ENCODE measurements around the gene POGLUT3.

Gene POGLUT3

DNA sequence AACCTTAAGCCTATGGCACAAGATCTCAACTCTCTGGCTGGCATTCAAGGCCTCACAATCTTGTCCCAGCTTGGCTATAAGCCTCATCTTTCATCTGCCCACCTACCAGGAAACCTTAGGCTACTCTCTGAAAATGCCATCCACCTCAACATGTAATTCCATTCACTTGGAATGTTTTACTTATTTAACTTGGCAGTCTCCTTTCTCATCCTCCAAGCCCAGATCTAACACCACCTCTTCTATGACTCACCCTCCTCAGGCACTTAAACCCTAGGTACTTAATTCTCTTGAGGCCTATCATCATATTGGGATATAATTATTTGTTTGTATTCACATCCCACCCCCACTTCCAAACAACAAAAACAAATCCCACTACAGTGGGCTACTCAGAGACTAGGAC, 15.0 kb downstream of the POGLUT3 start:
- H3K27ac ChIP-seq (replicated peaks) = no peak overlapping the region
- no peak for DNase-seq (ENCODE audit: low read depth in 1 of 2, low spot score in 1 of 2)
- H3K27me3 ChIP-seq (ENCODE audit: insufficient read depth, poor library complexity, severe bottlenecking) = no peaks in the 10 kb centered on the region
- no peak overlapping the region for H3K4me3 ChIP-seq (replicated peaks; ENCODE audit: insufficient read depth, low read length)
- TF ChIP-seq POLR2AphosphoS5 (IDR thresholded peaks at IDR 0.05; ENCODE audit: low read depth) (no peak), GABPA (IDR thresholded peaks at IDR 0.05; ENCODE audit: low read depth) (no peak), SPI1 (IDR thresholded peaks at IDR 0.05; ENCODE audit: borderline replicate concordance, low read depth) (no peak)
- TF ChIP-seq, protein P1, sequence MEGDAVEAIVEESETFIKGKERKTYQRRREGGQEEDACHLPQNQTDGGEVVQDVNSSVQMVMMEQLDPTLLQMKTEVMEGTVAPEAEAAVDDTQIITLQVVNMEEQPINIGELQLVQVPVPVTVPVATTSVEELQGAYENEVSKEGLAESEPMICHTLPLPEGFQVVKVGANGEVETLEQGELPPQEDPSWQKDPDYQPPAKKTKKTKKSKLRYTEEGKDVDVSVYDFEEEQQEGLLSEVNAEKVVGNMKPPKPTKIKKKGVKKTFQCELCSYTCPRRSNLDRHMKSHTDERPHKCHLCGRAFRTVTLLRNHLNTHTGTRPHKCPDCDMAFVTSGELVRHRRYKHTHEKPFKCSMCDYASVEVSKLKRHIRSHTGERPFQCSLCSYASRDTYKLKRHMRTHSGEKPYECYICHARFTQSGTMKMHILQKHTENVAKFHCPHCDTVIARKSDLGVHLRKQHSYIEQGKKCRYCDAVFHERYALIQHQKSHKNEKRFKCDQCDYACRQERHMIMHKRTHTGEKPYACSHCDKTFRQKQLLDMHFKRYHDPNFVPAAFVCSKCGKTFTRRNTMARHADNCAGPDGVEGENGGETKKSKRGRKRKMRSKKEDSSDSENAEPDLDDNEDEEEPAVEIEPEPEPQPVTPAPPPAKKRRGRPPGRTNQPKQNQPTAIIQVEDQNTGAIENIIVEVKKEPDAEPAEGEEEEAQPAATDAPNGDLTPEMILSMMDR (IDR thresholded peaks at IDR 0.05; ENCODE audit: insufficient read depth, low read length) = no peak
- TF ChIP-seq, protein P2, sequence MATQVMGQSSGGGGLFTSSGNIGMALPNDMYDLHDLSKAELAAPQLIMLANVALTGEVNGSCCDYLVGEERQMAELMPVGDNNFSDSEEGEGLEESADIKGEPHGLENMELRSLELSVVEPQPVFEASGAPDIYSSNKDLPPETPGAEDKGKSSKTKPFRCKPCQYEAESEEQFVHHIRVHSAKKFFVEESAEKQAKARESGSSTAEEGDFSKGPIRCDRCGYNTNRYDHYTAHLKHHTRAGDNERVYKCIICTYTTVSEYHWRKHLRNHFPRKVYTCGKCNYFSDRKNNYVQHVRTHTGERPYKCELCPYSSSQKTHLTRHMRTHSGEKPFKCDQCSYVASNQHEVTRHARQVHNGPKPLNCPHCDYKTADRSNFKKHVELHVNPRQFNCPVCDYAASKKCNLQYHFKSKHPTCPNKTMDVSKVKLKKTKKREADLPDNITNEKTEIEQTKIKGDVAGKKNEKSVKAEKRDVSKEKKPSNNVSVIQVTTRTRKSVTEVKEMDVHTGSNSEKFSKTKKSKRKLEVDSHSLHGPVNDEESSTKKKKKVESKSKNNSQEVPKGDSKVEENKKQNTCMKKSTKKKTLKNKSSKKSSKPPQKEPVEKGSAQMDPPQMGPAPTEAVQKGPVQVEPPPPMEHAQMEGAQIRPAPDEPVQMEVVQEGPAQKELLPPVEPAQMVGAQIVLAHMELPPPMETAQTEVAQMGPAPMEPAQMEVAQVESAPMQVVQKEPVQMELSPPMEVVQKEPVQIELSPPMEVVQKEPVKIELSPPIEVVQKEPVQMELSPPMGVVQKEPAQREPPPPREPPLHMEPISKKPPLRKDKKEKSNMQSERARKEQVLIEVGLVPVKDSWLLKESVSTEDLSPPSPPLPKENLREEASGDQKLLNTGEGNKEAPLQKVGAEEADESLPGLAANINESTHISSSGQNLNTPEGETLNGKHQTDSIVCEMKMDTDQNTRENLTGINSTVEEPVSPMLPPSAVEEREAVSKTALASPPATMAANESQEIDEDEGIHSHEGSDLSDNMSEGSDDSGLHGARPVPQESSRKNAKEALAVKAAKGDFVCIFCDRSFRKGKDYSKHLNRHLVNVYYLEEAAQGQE (IDR thresholded peaks at IDR 0.05; ENCODE audit: insufficient replicate concordance, low read depth) = no peak

DNA sequence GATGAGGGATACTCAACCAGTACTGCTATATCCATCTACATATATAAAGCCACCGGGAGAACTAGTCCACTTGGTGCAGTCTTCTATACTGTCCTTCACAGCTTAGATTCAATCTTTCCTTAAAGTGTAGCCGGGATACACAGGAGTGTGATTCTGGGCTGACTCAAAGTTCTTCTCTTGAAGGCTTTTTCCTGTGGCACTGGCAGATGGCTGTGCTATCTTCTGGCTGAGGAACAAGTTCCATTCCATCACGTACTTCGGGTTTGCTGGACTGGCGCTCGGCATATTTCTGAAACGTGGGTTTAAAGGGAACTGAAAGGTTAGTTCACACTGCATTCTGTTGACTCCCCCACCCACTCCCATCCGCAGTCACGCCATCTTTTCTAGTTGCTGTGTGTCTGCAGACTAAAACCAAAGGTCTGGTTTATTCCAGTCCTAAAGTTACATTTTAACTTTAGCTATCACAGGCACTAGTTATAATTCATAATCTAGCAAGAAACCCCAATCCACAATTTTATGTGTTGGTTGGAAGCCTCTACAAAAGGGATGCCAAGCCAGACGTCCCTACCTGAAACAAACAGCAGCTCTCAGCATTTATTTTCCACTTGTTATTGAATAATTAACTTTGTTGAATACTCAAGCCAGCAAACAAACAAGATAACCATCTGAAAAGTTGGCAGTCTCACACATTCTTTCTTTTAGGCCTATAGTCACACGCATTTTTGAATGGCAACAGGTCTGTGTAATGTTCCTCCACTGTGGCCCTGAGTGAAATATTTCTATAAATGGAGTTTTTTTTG, 23.3 kb downstream of the POGLUT3 start:
- Histone ChIP-seq H3K27ac (replicated peaks) (no peak overlapping the region), H3K4me3 (replicated peaks; ENCODE audit: insufficient read depth, low read length) (no peak overlapping the region), H3K27me3 (ENCODE audit: insufficient read depth, poor library complexity, severe bottlenecking) (no peaks in the 10 kb centered on the region)
- no peak for TF ChIP-seq POLR2AphosphoS5 (IDR thresholded peaks at IDR 0.05; ENCODE audit: low read depth)
- DNase-seq (ENCODE audit: low read depth in 1 of 2, low spot score in 1 of 2) = no peak

DNA sequence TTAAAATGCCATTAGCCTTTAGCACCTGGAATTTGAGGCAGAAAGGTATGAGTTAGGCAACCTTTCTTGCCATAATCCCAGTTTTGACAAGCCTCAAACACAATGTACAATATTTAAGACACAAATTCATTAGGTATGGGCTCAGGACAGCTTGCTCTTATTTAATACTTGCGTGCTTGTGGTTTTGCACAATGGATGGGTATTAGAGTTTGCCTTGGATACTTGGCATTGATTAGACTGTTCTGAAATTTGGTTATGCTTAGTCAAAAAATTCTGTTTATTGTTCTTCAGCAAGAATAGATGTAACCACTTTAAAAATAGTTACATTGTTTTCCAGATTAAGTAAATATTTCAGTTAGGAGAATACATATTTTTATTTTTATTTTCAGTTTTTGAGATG, 25.5 kb downstream of the POGLUT3 start:
- no peak for DNase-seq (ENCODE audit: low read depth in 1 of 2, low spot score in 1 of 2)
- no peak overlapping the region for H3K27ac ChIP-seq (replicated peaks)
- no peak overlapping the region for H3K4me3 ChIP-seq (replicated peaks; ENCODE audit: insufficient read depth, low read length)
- TF ChIP-seq SPI1 (IDR thresholded peaks at IDR 0.05; ENCODE audit: borderline replicate concordance, low read depth) = no peak
- TF ChIP-seq, protein P1 (IDR thresholded peaks at IDR 0.05; ENCODE audit: insufficient read depth, low read length) = no peak
- H3K27me3 ChIP-seq (ENCODE audit: insufficient read depth, poor library complexity, severe bottlenecking) = no peaks in the 10 kb centered on the region

DNA sequence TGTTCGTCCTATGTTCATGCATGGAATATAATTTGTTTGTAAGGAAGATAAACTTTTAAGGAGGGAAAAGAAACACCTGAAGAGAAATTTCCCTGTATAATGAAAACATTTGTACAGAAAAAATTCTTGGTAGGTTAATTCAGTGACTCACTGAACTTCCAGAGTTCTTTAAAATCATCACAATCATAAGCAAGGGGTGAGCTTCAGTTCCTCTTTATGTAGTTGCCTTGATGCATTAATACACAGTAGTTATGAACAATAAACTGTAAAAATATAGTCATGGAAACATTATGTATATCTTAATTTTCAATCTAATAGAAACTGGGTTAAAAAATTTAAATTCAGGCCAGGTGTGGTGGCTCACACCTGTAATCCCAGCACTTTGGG, 29.7 kb downstream of the POGLUT3 start:
- no peak overlapping the region for H3K4me3 ChIP-seq (replicated peaks; ENCODE audit: insufficient read depth, low read length)
- no peak for DNase-seq (ENCODE audit: low read depth in 1 of 2, low spot score in 1 of 2)
- H3K27me3 ChIP-seq (ENCODE audit: insufficient read depth, poor library complexity, severe bottlenecking) = no peaks in the 10 kb centered on the region
- TF ChIP-seq SPI1 (IDR thresholded peaks at IDR 0.05; ENCODE audit: borderline replicate concordance, low read depth) (peak; percentile 63; the same call in 1 of the 2 replicates), POLR2AphosphoS5 (IDR thresholded peaks at IDR 0.05; ENCODE audit: low read depth) (no peak)
- H3K27ac ChIP-seq (replicated peaks) = peak overlapping the region; percentile 92; the same call in 1 of the 2 replicates

DNA sequence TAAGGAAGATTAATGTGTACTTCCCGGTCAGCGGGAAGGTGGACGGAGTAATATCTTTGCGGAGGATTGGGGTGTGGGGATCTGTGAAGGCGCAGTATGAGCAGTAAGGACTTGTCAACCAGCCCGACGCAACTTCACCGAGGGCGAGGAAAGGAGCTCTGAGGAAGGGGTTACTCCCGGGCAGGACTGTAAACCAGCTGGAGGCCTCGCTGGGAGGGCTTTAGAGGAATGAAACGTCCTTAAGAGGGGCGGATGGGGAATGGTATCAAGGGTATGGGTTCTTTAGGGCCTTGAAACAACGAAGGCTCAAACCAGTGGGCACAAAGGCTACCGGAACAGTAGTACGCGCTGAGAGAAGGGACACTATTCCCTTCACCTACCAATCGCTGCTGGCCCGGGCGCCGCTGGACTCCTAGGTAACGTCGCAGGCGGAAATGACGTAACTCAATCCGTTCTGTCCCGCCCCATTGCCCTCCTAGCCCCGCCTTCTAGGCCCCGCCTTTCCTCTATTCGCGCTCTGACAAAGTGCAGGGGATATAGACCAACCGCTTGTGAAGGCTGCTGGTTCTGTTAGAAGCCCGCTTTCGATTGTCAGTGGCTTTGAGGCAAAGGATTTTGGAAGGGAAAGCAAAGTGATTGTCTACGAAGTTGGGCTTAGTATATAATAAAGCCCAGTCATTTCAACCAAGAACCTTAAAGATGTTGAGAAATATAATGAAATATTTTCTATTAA, 30.9 kb downstream of the POGLUT3 start, which contains the start of gene C11orf65:
TSS of gene C11orf65 (minus strand) at position 439 of the 733 bp plus-strand sequence. CDS start 5,970 bp downstream, outside the sequence.
- H3K4me3 ChIP-seq (replicated peaks; ENCODE audit: insufficient read depth, low read length) = peak within 1 kb of the TSS; percentile 46
- DNase-seq (ENCODE audit: low read depth in 1 of 2, low spot score in 1 of 2) = peak; percentile 86 to 95
- peak; percentile 73 for TF ChIP-seq GABPA (IDR thresholded peaks at IDR 0.05; ENCODE audit: low read depth)
- TF ChIP-seq POLR2AphosphoS5 (IDR thresholded peaks at IDR 0.05; ENCODE audit: low read depth) = peak; percentile 94
- TF ChIP-seq SPI1 (IDR thresholded peaks at IDR 0.05; ENCODE audit: borderline replicate concordance, low read depth) = no peak
- no peaks in the 10 kb centered on the region for H3K27me3 ChIP-seq (ENCODE audit: insufficient read depth, poor library complexity, severe bottlenecking)
- peak within 1 kb of the TSS; percentile 92 for H3K27ac ChIP-seq (replicated peaks)
